HFF-Myc (cell line): ENCODE measurements around the gene GADD45B.
A peak's percentile ranks its signal among the peaks of the same experiment; 100 is the strongest.

Source experiments
- DNase-seq: peaks from one replicate; pipeline ENCODE4 v3.0.0-alpha.2; 2011; ENCODE audit warnings: low read depth; ENCODE audit errors: extremely low read depth
- H3K4me3 ChIP-seq: replicated peaks from 2 replicates; pipeline ENCODE4 v1.5.1; 2011; ENCODE audit warnings: low read depth, mild to moderate bottlenecking, control low read depth, low read length
- TF ChIP-seq, protein P1 (sequence below): IDR thresholded peaks from 2 replicates; pipeline ENCODE4 v1.5.1; 2012; ENCODE audit warnings: mild to moderate bottlenecking, low read depth, low read length, control low read depth; ENCODE audit errors: missing control alignments

Gene GADD45B

DNA sequence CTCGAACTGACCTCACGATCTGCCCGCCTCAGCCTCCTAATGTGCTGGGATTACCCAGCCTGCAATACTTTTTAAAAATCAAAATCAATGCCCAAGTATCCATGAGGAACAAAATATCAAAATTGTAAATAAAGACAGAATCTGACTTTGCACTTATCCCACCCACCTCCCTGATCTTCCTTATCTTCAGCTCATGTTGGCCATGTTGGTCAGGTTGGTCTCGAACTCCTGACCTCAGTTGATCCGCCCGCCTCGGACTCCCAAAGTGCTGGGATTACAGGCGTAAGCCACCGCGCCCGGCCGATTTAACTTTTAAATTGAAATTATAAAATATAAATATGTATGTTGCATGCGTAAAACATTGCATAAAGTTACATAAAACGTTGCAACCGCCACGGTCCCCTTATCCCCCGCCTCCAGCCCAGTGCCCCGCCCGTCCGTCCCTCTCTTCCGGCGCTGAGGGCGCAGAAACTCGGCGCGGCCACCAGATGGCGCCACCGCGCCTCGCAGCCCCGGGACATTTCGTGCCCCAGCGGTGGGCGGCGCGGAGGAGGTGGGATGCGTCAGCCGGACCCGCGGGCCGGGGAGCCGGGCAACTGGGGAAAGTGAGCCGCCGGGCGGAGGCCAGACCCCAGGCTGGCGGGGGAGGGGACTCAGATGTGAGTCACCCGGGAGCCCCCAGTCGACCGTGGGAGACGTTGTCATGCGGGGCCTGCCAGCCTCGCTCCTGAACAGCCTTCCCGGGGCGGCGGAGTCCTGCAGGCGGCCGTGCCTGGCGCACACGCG, 1.5 kb upstream of the GADD45B start:
- TF ChIP-seq, protein P1, sequence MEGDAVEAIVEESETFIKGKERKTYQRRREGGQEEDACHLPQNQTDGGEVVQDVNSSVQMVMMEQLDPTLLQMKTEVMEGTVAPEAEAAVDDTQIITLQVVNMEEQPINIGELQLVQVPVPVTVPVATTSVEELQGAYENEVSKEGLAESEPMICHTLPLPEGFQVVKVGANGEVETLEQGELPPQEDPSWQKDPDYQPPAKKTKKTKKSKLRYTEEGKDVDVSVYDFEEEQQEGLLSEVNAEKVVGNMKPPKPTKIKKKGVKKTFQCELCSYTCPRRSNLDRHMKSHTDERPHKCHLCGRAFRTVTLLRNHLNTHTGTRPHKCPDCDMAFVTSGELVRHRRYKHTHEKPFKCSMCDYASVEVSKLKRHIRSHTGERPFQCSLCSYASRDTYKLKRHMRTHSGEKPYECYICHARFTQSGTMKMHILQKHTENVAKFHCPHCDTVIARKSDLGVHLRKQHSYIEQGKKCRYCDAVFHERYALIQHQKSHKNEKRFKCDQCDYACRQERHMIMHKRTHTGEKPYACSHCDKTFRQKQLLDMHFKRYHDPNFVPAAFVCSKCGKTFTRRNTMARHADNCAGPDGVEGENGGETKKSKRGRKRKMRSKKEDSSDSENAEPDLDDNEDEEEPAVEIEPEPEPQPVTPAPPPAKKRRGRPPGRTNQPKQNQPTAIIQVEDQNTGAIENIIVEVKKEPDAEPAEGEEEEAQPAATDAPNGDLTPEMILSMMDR = peak; percentile 86
- DNase-seq = no peak
- peak overlapping the region; percentile 95 for H3K4me3 ChIP-seq

DNA sequence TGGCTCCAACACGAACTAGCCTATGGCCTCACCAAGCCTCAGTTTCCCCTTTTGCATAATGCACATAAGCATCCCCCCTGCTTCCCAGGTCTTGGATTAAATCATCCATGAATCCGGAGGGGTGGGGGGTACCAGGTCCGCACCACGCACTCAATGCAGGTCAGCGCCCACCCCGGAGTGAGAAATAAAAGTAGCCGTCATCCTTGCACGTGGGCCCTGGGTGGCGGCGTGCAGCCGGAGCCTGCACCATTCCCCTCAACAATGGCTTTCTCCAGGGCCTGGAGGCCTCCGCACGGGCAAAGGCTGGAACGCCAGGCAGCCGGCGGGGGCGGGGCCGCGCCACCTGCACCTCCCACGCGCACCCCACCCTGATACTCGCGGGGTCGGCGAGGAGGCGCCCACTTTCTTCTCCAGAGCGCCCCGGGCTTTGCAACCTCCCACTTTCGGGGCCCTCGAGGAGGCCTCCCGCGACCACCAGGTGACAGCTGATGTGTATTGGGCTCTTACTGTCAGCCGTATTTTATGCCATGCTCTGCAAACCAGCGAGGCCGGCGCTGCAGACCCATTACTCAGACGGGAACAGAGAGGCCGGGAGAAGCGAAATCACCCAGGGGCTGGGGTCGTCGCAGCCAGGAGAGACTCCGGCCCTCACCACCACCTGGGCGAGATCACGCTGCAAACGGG, 767 bp upstream of the GADD45B start:
- TF ChIP-seq, protein P1 = no peak
- no peak for DNase-seq
- peak overlapping the region; percentile 95 for H3K4me3 ChIP-seq

GRCh38 chr19:2476451-2477140, 669 bp downstream of the GADD45B start:
- H3K4me3 ChIP-seq = peak overlapping the region; percentile 95
- DNase-seq = no peak

GRCh38 chr19:2477141-2477710, 1.3 kb downstream of the GADD45B start:
- H3K4me3 ChIP-seq = peak overlapping the region; percentile 95
- no peak for DNase-seq
- TF ChIP-seq, protein P1 = no peak

More at GRCh38 chr19:2476451-2477140, 669 bp downstream of the GADD45B start:
- TF ChIP-seq, protein P1 = no peak

- TF ChIP-seq, protein P1 = no peak
- H3K4me3 ChIP-seq = peak overlapping the region; percentile 95
Observed at GRCh38 chr19:2477732-2478191, 1.8 kb downstream of the GADD45B start.

DNA sequence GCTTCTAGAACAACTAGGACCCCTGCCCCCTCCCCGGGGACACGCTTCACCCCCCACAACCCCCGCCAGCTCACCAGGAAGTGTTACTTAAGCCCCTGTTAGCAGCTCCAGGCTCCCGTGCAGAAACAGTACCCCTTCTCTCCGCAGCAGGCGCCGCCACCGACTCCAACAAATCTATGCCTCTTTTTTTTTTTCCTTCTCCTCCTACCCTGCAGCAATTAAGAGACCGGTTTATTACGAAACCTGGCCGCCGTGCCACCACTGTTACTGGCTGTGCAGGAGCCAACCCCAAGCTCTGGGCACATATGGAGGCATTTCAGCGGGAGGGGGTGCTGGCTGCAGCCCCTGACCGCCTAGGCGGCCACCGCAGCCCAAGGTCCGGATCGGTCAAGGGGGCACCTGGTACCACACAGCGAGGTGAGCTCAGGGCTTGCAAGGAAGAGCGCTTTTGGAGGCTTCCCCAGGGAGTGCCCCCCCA, 2.4 kb downstream of the GADD45B start:
- peak overlapping the region; percentile 95 for H3K4me3 ChIP-seq
- DNase-seq = no peak
- TF ChIP-seq, protein P1 = no peak

More at GRCh38 chr19:2477732-2478191, 1.8 kb downstream of the GADD45B start:
- no peak for DNase-seq
